C1 segment of cervical spinal cord (tissue), 14 donors: ENCODE results near the gene RTP5.
A peak's percentile ranks its signal among the peaks of the same experiment; 100 is the strongest.

Experiments
- DNase-seq, 14 donors: peaks; one replicate each; lab custom pipeline; 2025; lab: John Stamatoyannopoulos, UW

The RTP5 gene

GRCh38 chr2:241857572-241858121 is 11.9 kb upstream of the RTP5 start:
- no peak for DNase-seq

DNA sequence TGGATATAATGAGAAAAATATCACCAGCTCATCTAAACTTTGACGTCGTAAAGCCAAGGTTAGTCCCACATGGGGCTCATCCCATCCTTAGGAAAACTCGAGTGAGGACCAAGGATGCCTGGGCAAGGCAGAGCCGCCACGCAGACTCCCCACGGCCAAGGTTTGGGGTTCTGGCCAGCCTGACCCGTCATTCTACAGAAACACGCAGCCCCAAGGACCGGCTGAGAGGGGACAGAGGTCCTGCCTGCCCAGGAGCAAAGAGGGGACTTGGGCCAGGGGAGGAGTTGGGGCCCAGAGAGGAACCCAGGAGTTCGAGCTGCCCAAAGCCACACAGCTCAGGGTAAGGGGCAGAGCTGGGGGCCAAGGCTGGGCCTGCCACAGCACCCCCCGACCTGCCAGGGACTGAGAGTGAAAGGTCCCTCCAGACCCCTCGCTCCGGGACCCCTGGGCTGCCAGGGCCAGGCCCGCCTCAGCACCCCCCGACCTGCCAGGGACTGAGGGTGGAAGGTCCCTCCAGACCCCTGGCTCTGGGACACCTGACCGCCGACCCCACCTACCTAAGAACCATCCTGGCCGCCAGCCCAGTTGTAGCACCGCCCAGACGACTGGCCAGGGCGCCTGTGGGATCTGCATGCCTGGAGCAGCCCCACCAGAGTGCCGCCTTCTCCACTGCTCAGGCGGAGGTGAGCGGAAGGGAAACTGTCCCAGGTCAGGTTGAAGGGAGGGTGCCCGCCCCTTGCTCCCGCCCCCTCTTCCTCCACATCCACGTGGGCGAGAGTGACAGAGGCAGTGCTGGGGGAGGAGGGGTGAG is 11.1 kb upstream of the RTP5 start, which contains the start of gene PDCD1:
Gene PDCD1, minus strand, starts transcription at position 689 of the 811 bp plus-strand sequence. Its CDS starts 56 bp downstream, at position 633.
- no peak for DNase-seq

- DNase-seq: no peak
Measured at GRCh38 chr2:241859017-241859435, 10.5 kb upstream of the RTP5 start.

DNA sequence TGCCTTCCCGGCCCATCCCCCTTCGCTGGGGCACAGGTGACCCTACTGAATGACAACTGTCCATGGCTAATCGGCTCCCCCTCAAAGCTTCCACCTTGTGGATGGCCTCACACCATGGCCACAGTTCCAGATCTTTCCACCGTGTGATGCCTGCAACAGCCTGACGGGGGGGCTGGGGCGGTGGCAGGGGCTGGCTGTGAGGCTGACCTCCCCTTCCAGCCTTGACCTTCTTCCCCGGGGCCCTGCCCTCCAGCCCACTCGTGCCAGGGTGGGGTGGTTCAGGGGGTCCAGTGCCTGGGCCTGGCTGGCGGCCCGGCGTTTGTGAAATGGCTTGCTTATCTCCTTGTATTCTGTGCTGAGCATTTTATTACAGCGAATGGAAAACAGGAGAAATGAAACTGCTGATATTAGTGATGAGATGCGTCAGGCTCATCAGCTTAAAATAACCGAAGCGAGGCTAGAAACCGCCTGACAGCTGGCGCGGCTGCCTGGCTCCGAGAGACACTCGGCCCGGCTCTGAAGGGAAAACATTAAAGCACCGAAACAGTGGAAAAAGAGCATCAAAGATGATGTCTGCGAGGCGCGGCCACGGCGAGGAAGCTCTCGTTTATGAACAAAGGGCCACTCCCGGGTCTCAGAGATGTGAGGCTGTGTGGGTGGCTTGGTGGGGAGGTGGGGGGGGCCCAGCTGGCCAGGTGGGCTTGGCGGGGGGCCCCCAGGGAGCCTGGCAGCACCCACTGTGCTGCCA is 9.9 kb upstream of the RTP5 start:
- DNase-seq: no peak

DNA sequence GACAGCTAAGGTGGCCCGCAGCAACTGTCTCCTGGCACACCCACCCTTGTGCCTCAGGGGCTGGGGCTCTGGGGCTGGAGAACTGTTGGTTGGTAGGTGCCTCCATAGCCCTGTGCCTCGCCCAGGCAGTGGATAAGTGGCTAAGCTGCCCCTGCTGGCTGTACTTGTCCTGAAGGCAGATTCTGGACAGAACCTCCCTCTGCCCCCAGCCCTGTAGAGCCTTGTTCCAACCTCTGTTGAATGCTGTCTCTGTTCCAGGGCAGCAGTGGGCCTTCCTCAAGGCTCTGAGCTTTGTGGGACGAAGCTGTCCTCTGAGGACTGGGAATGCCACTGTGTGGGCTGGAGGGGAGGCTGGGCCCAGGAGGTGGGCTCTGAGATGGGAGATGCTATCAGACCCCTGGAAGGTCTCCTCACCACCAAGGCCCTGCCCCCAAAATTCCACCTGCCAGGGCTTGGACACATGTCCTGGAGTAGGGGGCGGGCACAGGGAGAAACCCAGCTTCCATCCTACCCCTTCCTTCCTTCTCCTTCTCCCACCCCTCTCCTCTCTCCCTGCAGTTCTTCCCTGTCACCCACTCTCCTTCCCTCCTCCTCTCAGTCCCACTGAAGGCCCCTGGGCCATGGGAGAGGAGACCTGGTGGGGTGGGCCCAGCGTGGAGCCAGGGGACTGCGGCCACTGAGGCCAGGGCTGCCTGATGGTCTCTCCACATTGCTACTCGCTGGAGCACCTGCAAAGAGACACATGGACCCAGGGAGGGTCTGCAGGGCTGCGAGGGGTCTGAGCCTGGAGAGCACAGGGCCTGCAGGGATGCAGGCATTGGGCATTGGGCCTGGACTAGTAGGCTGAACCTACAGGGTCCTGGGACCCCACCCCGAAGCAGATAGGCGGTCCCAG is 9.1 kb upstream of the RTP5 start:
- DNase-seq: no peak

- DNase-seq: no peak
Measured at GRCh38 chr2:241861264-241861663, 8.3 kb upstream of the RTP5 start.

DNA sequence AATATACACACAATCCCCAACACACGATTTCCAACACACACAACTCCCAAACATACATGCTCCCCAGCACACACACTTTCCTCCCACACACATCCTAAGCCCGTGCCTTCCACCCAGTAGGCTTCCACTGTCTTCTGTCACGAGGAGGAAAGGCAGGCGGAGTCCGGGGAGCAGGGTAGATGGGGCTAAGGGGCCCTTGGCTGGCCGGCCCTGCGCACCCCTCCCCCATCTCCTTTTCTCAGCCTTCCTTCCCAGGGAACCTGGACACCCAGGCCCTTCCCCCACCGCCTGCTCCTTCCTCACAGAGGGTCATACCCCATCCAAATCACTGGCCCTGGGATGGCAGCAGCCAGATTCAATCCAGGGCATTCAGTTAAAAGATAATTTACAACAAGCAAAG is 7.4 kb upstream of the RTP5 start:
- no peak for DNase-seq

GRCh38 chr2:241862775-241863535 is 6.6 kb upstream of the RTP5 start:
- DNase-seq: no peak

- no peak for DNase-seq
Measured at GRCh38 chr2:241863536-241863954, 6.0 kb upstream of the RTP5 start.

DNA sequence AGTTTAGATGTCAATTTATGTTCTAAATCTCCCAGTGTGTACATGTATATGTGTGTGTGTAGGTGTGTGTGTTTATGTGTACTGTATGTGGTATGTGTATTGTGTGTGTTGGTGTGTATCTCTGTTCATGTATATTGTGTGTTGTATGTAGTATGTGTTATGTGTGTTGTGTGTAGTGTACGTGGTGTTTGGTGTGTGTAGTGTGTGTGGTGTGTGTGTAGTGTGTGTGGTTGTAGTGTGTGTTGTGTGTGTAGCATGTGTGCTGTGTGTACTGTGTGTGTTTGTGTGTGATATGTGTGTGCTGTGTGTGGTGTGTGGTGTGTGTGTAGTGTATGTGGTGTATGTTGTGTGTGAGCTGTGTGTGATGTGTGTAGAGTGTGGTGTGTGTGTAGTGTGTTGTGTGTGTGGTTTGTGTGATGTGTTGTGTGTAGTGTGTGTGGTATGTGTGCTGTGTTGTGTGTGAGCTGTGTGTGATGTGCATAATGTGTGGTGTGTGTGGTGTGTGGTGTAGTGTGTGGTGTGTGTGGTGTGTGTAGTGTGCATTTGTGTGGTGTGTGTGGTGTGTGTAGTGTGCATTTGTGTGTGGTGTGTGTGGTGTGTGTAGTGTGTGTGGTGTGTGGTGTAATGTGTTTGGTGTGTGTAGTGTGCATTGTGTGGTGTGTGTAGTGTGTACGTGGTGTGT is 5.2 kb upstream of the RTP5 start:
- DNase-seq: no peak

- DNase-seq: no peak
Measured at GRCh38 chr2:241864850-241865213, 4.7 kb upstream of the RTP5 start.

- no peak for DNase-seq
Measured at GRCh38 chr2:241865416-241865956, 4.0 kb upstream of the RTP5 start.

DNA sequence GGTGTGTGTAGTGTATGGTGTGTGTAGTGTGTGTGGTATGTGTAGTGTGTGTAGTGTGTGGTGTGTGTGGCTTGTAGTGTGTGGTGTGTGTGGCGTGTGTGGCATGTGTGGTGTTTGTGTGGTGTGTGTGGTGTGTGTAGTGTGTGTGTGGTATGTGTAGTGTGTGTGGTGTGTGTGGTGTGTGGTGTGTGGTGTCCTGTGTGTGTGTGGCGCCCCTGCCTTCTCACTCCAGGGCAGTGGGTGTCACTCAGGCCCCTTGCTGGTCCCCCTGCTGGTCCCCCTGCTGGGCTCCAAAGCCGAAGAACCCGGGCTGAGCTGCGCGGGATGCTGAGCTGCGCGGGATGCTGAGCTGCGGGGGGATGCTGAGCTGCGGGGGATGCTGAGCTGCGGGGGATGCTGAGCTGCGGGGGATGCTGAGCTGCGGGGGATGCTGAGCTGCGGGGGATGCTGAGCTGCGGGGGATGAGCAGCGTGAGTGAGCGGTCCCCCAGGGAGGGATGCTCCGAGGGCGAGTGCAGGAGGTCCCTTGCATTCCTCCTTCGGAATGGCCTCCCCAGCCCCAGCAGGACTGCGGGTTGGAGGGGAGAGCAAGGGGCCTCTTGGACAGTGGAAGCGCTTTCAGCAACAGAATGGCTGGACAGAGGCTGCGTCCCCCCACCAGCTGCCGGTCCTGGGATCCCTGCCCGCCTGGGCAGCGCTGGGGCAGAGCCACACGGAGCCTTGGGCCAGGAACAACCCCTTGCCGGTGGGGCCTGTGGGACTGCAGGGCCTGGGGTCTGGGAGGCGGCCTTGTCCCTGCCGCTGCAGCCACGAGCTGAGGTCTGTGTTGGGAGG is 3.4 kb upstream of the RTP5 start:
- peak in 1 of 14 donors; percentile 27 for DNase-seq

- DNase-seq: no peak
Measured at GRCh38 chr2:241866790-241867645, 2.5 kb upstream of the RTP5 start.

- DNase-seq: no peak
Measured at GRCh38 chr2:241867776-241868420, 1.6 kb upstream of the RTP5 start.

DNA sequence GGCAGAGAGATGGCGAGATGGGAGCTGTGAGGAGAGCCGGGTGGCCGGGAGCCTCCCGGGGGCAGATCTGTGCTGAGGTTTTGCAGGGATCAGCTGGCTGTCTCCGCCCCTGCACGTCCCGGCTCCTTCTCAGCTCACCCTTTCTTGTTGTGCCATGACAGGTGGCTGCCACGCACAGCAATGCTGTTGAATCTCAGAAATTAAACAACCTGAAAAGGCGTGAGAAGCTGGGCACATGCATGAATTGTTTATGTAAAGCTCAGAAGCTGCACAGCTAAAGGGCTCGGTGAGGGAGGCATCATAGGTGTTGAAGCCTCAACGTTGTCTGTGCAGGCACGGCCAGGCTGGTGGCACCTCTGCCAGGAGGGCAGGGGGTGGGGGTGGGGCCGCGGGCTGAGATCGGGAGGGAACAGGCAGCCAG is 858 bp upstream of the RTP5 start:
- DNase-seq: no peak

DNA sequence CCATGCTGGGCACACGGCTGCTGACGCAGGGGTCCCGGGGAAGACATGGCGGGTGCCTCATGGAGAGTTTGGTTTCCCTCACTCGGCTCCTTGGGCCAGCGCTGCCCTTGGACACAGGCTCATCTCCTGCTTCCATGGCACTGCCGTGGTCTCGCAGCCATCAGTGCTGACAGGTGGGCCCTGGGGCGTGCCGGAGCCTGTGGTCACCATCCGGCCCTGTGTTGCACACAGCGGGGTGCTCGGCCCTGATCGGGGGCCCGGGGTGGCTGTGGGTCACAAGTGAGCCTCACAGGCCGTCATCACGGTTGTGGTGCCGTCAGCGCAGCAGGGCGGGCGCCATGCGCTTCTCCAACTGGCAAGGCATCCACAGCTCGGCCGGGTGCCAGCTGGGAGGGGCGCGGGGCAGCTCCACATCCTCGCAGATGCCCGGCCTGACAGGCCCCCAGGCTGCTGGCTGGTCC is 582 bp downstream of the RTP5 start:
- peak in 1 of 14 donors; percentile 23 for DNase-seq
